GM19240 (cell line): Measurements from ENCODE around the gene OTULINL.
"Not testable (repeated sequence)": the region's sequence is repeated elsewhere in the genome, so short reads cannot be mapped to it uniquely, and the experiment has no call there.

Experiments used
- DNase-seq: peaks from one replicate; pipeline ENCODE4 v3.0.0; 2011; ENCODE audit warnings: low spot score; ENCODE audit not compliant: insufficient read length

The OTULINL gene

GRCh38 chr5:14581106-14581890, at the start of gene OTULINL:
Gene OTULINL, plus strand, starts transcription at chr5:14581792. Its CDS starts 103 bp downstream, at chr5:14581895.
- peak; percentile 76 for DNase-seq

- DNase-seq, result no peak
Measured at GRCh38 chr5:14532180-14532579, 49.4 kb upstream of the OTULINL start.

- no peak for DNase-seq
Measured at GRCh38 chr5:14534773-14535172, 46.8 kb upstream of the OTULINL start.

- no peak for DNase-seq
Measured at GRCh38 chr5:14545308-14545707, 36.3 kb upstream of the OTULINL start.

- no peak for DNase-seq
Measured at GRCh38 chr5:14545862-14546261, 35.7 kb upstream of the OTULINL start.

- no peak for DNase-seq
Measured at GRCh38 chr5:14547666-14548065, 33.9 kb upstream of the OTULINL start.

- no peak for DNase-seq
Measured at GRCh38 chr5:14551211-14551610, 30.4 kb upstream of the OTULINL start.

GRCh38 chr5:14552017-14552416, 29.6 kb upstream of the OTULINL start:
- no peak for DNase-seq

GRCh38 chr5:14554288-14554687, 27.3 kb upstream of the OTULINL start:
- not testable (repeated sequence) for DNase-seq

GRCh38 chr5:14556015-14556414, 25.6 kb upstream of the OTULINL start:
- no peak for DNase-seq

- DNase-seq, result no peak
Measured at GRCh38 chr5:14557203-14557770, 24.3 kb upstream of the OTULINL start.

- DNase-seq, result no peak
Measured at GRCh38 chr5:14557791-14558415, 23.7 kb upstream of the OTULINL start.

- DNase-seq, result no peak
Measured at GRCh38 chr5:14560091-14560595, 21.4 kb upstream of the OTULINL start.

- DNase-seq, result no peak
Measured at GRCh38 chr5:14561741-14562140, 19.9 kb upstream of the OTULINL start.

GRCh38 chr5:14568333-14568732, 13.3 kb upstream of the OTULINL start:
- DNase-seq, result no peak

GRCh38 chr5:14569948-14570691, 11.5 kb upstream of the OTULINL start:
- no peak for DNase-seq

GRCh38 chr5:14571901-14572300, 9.7 kb upstream of the OTULINL start:
- DNase-seq, result no peak

- DNase-seq, result no peak
Measured at GRCh38 chr5:14572385-14572784, 9.2 kb upstream of the OTULINL start.

- no peak for DNase-seq
Measured at GRCh38 chr5:14572836-14573235, 8.8 kb upstream of the OTULINL start.

GRCh38 chr5:14574096-14574495, 7.5 kb upstream of the OTULINL start:
- no peak for DNase-seq

GRCh38 chr5:14574891-14575508, 6.6 kb upstream of the OTULINL start:
- no peak for DNase-seq
